ENCODE measurements around the gene RABEP2. TPM values are rescaled to one million over a fixed set of nuclear protein-coding genes. Genes with fewer than 3 reads are reported as not detected.
"Not testable (repeated sequence)": the region's sequence is repeated elsewhere in the genome, so short reads cannot be mapped to it uniquely, and the experiment has no call there.

Gene RABEP2
- total RNA-seq, 1 experiment from 2014 or later: 17.6 TPM

DNA sequence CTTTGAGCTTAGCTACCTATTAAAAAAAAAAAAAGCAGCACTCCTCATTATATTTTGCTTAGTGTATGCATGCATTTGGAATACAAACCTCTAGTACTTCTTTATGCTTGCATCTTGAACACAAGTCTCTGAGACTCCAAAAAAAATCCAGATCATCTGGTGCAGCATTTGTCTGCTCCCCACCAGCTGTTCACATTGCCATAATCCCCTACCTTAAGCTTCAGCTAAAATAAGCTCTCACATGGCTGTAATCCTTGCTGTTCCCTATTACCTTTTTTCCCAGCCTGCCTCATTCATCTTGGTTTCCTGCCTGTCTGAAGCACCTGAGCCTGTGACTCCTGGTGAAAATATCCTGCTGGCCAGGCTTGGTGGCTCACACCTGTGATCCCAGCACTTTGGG, 18.2 kb upstream of the RABEP2 start:
- DNase-seq (ENCODE audit: low spot score): no peak
- H3K9me3 ChIP-seq (ENCODE audit: low read depth, low read length, poor library complexity, severe bottlenecking): no peaks in the 10 kb centered on the region
- H3K4me3 ChIP-seq (ENCODE audit: low read depth, low read length, poor library complexity, severe bottlenecking): no peak overlapping the region
- no peaks in the 10 kb centered on the region for H3K36me3 ChIP-seq (ENCODE audit: insufficient read depth, low read length, poor library complexity, severe bottlenecking)
- CTCF ChIA-PET: no interaction called here
- no peak for TF ChIP-seq EZH2 (IDR thresholded peaks at IDR 0.05; ENCODE audit: borderline replicate concordance, low read depth, low read length, poor library complexity, severe bottlenecking)
- TF ChIP-seq, protein P1, sequence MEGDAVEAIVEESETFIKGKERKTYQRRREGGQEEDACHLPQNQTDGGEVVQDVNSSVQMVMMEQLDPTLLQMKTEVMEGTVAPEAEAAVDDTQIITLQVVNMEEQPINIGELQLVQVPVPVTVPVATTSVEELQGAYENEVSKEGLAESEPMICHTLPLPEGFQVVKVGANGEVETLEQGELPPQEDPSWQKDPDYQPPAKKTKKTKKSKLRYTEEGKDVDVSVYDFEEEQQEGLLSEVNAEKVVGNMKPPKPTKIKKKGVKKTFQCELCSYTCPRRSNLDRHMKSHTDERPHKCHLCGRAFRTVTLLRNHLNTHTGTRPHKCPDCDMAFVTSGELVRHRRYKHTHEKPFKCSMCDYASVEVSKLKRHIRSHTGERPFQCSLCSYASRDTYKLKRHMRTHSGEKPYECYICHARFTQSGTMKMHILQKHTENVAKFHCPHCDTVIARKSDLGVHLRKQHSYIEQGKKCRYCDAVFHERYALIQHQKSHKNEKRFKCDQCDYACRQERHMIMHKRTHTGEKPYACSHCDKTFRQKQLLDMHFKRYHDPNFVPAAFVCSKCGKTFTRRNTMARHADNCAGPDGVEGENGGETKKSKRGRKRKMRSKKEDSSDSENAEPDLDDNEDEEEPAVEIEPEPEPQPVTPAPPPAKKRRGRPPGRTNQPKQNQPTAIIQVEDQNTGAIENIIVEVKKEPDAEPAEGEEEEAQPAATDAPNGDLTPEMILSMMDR (conservative IDR thresholded peaks at IDR 0.05; ENCODE audit: low read depth, low read length): no peak
- H3K27ac ChIP-seq (ENCODE audit: low read depth, low read length, poor library complexity, severe bottlenecking): no peak overlapping the region
- no TSS peak for BruUV-seq (replicated peaks)
- POLR2A ChIA-PET (ENCODE audit: low non-redundant PET): interaction anchor here (0.6 kb wide), 1 partner anchor 74 kb away, joined by 5 read pairs; no protein-coding TSS in a partner anchor
- intact Hi-C loops (cut with micrococcal nuclease; ENCODE audit: unreplicated experiment): no loop called here
- H3K4me1 ChIP-seq (ENCODE audit: insufficient read depth, low read length, poor library complexity, severe bottlenecking): no peaks in the 10 kb centered on the region
- no peaks in the 10 kb centered on the region for H3K27me3 ChIP-seq (replicated peaks; ENCODE audit: insufficient read depth, low read depth, low read length, poor library complexity)

DNA sequence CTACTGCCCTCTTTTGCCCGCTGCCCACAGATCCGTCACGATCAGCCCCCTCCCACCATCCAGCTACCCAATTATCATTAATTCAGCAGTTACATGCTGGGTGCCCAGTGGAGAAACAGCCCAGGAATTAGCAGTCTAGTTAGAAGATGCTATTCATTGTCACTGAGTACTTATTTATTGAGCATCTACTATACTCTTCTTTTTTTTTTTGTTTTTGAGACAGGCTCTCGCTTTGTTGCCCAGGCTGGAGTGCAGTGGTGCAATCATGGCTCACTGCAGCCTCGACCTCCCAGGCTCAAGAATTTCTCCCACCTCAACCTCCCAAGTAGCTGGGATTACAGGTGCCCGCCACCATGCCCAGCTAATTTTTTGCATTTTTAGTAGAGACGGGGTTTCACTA, 14.8 kb upstream of the RABEP2 start:
- BruUV-seq (replicated peaks); H3K4me3 ChIP-seq (ENCODE audit: low read depth, low read length, poor library complexity, severe bottlenecking); DNase-seq (ENCODE audit: low spot score); H3K27ac ChIP-seq (ENCODE audit: low read depth, low read length, poor library complexity, severe bottlenecking); intact Hi-C loops (cut with micrococcal nuclease; ENCODE audit: unreplicated experiment); H3K27me3 ChIP-seq (replicated peaks; ENCODE audit: insufficient read depth, low read depth, low read length, poor library complexity); H3K9me3 ChIP-seq (ENCODE audit: low read depth, low read length, poor library complexity, severe bottlenecking); H3K36me3 ChIP-seq (ENCODE audit: insufficient read depth, low read length, poor library complexity, severe bottlenecking); CTCF ChIA-PET; POLR2A ChIA-PET (ENCODE audit: low non-redundant PET); H3K4me1 ChIP-seq (ENCODE audit: insufficient read depth, low read length, poor library complexity, severe bottlenecking): not testable (repeated sequence)

DNA sequence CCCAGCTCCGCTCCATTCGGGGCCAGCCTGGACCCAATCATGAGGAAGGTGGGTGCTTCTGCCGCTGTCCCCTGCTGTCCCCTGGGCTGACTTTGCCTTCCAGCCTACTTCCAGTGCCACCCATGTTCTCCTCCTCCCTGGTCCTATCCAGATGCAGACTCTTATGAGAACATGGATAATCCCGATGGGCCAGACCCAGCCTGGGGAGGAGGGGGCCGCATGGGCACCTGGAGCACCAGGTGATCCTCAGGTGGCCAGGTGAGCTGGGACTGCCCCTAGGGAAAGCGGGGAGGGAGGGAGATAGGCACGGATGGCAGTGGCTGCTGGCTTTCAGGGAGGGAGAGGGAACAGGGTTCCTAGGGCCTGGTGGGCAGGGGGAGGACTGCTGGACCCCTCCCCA, 13.7 kb upstream of the RABEP2 start:
- TF ChIP-seq, protein P1 (conservative IDR thresholded peaks at IDR 0.05; ENCODE audit: low read depth, low read length): no peak
- no peak for TF ChIP-seq EZH2 (IDR thresholded peaks at IDR 0.05; ENCODE audit: borderline replicate concordance, low read depth, low read length, poor library complexity, severe bottlenecking)
- H3K4me1 ChIP-seq (ENCODE audit: insufficient read depth, low read length, poor library complexity, severe bottlenecking): peaks cover 5% of the 10 kb centered on the region
- no peaks in the 10 kb centered on the region for H3K27me3 ChIP-seq (replicated peaks; ENCODE audit: insufficient read depth, low read depth, low read length, poor library complexity)
- no peaks in the 10 kb centered on the region for H3K9me3 ChIP-seq (ENCODE audit: low read depth, low read length, poor library complexity, severe bottlenecking)
- H3K36me3 ChIP-seq (ENCODE audit: insufficient read depth, low read length, poor library complexity, severe bottlenecking): no peaks in the 10 kb centered on the region
- DNase-seq (ENCODE audit: low spot score): no peak
- ChIA-PET CTCF (no interaction called here), POLR2A (ENCODE audit: low non-redundant PET) (no interaction called here)
- BruUV-seq (replicated peaks): no TSS peak
- intact Hi-C loops (cut with micrococcal nuclease; ENCODE audit: unreplicated experiment): no loop called here
- H3K27ac ChIP-seq (ENCODE audit: low read depth, low read length, poor library complexity, severe bottlenecking): no peak overlapping the region
- H3K4me3 ChIP-seq (ENCODE audit: low read depth, low read length, poor library complexity, severe bottlenecking): no peak overlapping the region

- POLR2A ChIA-PET (ENCODE audit: low non-redundant PET): no interaction called here
- BruUV-seq (replicated peaks): no TSS peak
- CTCF ChIA-PET: no interaction called here
- no peak for DNase-seq (ENCODE audit: low spot score)
- no peaks in the 10 kb centered on the region for H3K27me3 ChIP-seq (replicated peaks; ENCODE audit: insufficient read depth, low read depth, low read length, poor library complexity)
- H3K9me3 ChIP-seq (ENCODE audit: low read depth, low read length, poor library complexity, severe bottlenecking): no peaks in the 10 kb centered on the region
- H3K4me1 ChIP-seq (ENCODE audit: insufficient read depth, low read length, poor library complexity, severe bottlenecking): peaks cover 5% of the 10 kb centered on the region
- TF ChIP-seq, protein P1 (conservative IDR thresholded peaks at IDR 0.05; ENCODE audit: low read depth, low read length): no peak
- TF ChIP-seq EZH2 (IDR thresholded peaks at IDR 0.05; ENCODE audit: borderline replicate concordance, low read depth, low read length, poor library complexity, severe bottlenecking): no peak
- intact Hi-C loops (cut with micrococcal nuclease; ENCODE audit: unreplicated experiment): no loop called here
- H3K36me3 ChIP-seq (ENCODE audit: insufficient read depth, low read length, poor library complexity, severe bottlenecking): no peaks in the 10 kb centered on the region
- H3K4me3 ChIP-seq (ENCODE audit: low read depth, low read length, poor library complexity, severe bottlenecking): no peak overlapping the region
- H3K27ac ChIP-seq (ENCODE audit: low read depth, low read length, poor library complexity, severe bottlenecking): no peak overlapping the region
Observed at GRCh38 chr16:28937222-28937876, 12.3 kb upstream of the RABEP2 start.
